ENCODE data around the gene CDKAL1.

GRCh38 chr6:20490591-20490990, 43.7 kb upstream of the CDKAL1 start:
- TF ChIP-seq YY1 (IDR thresholded peaks at IDR 0.05; ENCODE audit: low read depth, low read length) (no peak), CTCF (IDR thresholded peaks at IDR 0.05; ENCODE audit: control extremely low read depth in 1 of 3, insufficient read depth in 1 of 3, low read depth in 1 of 3, low read length in 3 of 3) (no peak), POLR2A (IDR thresholded peaks at IDR 0.05; ENCODE audit: control extremely low read depth in 1 of 2, low read depth in 2 of 2, low read length in 2 of 2) (no peak), RFX5 (IDR thresholded peaks at IDR 0.05; ENCODE audit: borderline replicate concordance, low read depth, low read length) (no peak), KDM1A (IDR thresholded peaks at IDR 0.05; ENCODE audit: borderline replicate concordance, low read length) (no peak), RXRA (IDR thresholded peaks at IDR 0.05; ENCODE audit: insufficient read depth, low read depth, low read length) (no peak), ZNF274 (IDR thresholded peaks at IDR 0.05; ENCODE audit: borderline replicate concordance, extremely low read depth, low read length) (no peak), TBP (IDR thresholded peaks at IDR 0.05; ENCODE audit: low read depth, low read length) (no peak), BACH1 (IDR thresholded peaks at IDR 0.05; ENCODE audit: low read length) (no peak)

All from H1 (cell line).